H9 (cell line): ENCODE measurements around the gene FAM174C. TPM values are rescaled to one million over a fixed set of nuclear protein-coding genes. Genes with fewer than 3 reads are reported as not detected.

Source experiments
- DNase-seq: peaks from one replicate; pipeline ENCODE4 v3.0.0-alpha.2; 2017
- H2AFZ ChIP-seq: one replicate; pipeline ENCODE4 v1.6.1; 2013; ENCODE audit warnings: mild to moderate bottlenecking, low read length, control low read depth, moderate library complexity
- H2AK5ac ChIP-seq: 2 replicates; pipeline ENCODE4 v1.6.1; 2013; ENCODE audit warnings: low read length, control low read depth, mixed read lengths; ENCODE audit not compliant: insufficient read length
- H2BK120ac ChIP-seq: one replicate; pipeline ENCODE4 v1.6.1; 2013; ENCODE audit warnings: low read depth, mild to moderate bottlenecking, low read length, control low read depth, inconsistent platforms; ENCODE audit not compliant: poor library complexity, severe bottlenecking
- H2BK12ac ChIP-seq: 2 replicates; pipeline ENCODE4 v1.6.1; 2013; ENCODE audit warnings: low read length, control low read depth, mixed read lengths, low read depth; ENCODE audit not compliant: insufficient read length
- H2BK15ac ChIP-seq: 2 replicates; pipeline ENCODE4 v1.6.1; 2013; ENCODE audit warnings: low read depth, low read length, control low read depth
- H2BK20ac ChIP-seq: one replicate; pipeline ENCODE4 v1.6.1; 2013; ENCODE audit warnings: low read depth, mild to moderate bottlenecking, low read length, control low read depth, inconsistent platforms; ENCODE audit not compliant: poor library complexity, severe bottlenecking
- H2BK5ac ChIP-seq: 2 replicates; pipeline ENCODE4 v1.6.1; 2013; ENCODE audit warnings: low read length, control low read depth, mixed read lengths; ENCODE audit not compliant: insufficient read length
- H3K14ac ChIP-seq: 2 replicates; pipeline ENCODE4 v1.6.1; 2013; ENCODE audit warnings: low read length, control low read depth; ENCODE audit not compliant: insufficient read depth
- H3K18ac ChIP-seq: 2 replicates; pipeline ENCODE4 v1.6.1; 2013; ENCODE audit warnings: low read depth, mild to moderate bottlenecking, mixed read lengths, low read length, control low read depth; ENCODE audit not compliant: insufficient read length
- H3K23ac ChIP-seq: 2 replicates; pipeline ENCODE4 v1.6.1; 2013; ENCODE audit warnings: low read length, control low read depth, mixed read lengths, low read depth; ENCODE audit not compliant: insufficient read length
- H3K23me2 ChIP-seq: 2 replicates; pipeline ENCODE4 v1.6.1; 2013; ENCODE audit warnings: low read depth, mild to moderate bottlenecking, mixed read lengths, low read length, control low read depth; ENCODE audit not compliant: insufficient read length, poor library complexity, severe bottlenecking
- H3K27ac ChIP-seq: 2 replicates; pipeline ENCODE4 v1.5.1; 2013; ENCODE audit warnings: low read length, control low read depth, mixed read lengths, low read depth; ENCODE audit not compliant: insufficient read length
- H3K27me3 ChIP-seq: 2 replicates; pipeline ENCODE4 v1.6.1; 2013; ENCODE audit warnings: low read length, control low read depth, inconsistent platforms; ENCODE audit not compliant: insufficient read depth
- H3K4ac ChIP-seq: 2 replicates; pipeline ENCODE4 v1.6.1; 2013; ENCODE audit warnings: low read depth, mild to moderate bottlenecking, control low read depth, inconsistent platforms, low read length, moderate library complexity
- H3K4me1 ChIP-seq: 2 replicates; pipeline ENCODE4 v1.6.1; 2013; ENCODE audit warnings: low read length, control low read depth, inconsistent platforms; ENCODE audit not compliant: insufficient read depth
- H3K4me2 ChIP-seq: 2 replicates; pipeline ENCODE4 v1.6.1; 2013; ENCODE audit warnings: low read length, control low read depth, mixed read lengths; ENCODE audit not compliant: insufficient read length, insufficient read depth
- H3K56ac ChIP-seq: 2 replicates; pipeline ENCODE4 v1.6.1; 2013; ENCODE audit warnings: low read depth, mild to moderate bottlenecking, mixed read lengths, low read length, control low read depth; ENCODE audit not compliant: insufficient read length
- H3K79me1 ChIP-seq: 2 replicates; pipeline ENCODE4 v1.6.1; 2013; ENCODE audit warnings: low read depth, mild to moderate bottlenecking, moderate library complexity, low read length, control low read depth, inconsistent platforms; ENCODE audit not compliant: insufficient read depth, poor library complexity, severe bottlenecking
- H3K79me2 ChIP-seq: 2 replicates; pipeline ENCODE4 v1.6.1; 2013; ENCODE audit warnings: low read length, control low read depth, inconsistent platforms; ENCODE audit not compliant: insufficient read depth
- H3K9ac ChIP-seq: 2 replicates; pipeline ENCODE4 v1.6.1; 2013; ENCODE audit warnings: low read length, control low read depth, mixed read lengths; ENCODE audit not compliant: insufficient read length; ENCODE audit errors: extremely low read depth
- H3K9me3 ChIP-seq: one replicate; pipeline ENCODE4 v1.6.1; 2013; ENCODE audit warnings: low read depth, low read length, inconsistent platforms; ENCODE audit not compliant: control insufficient read depth
- H3T11ph ChIP-seq: one replicate; pipeline ENCODE4 v1.6.1; 2013; ENCODE audit warnings: mild to moderate bottlenecking, low read length, control low read depth, inconsistent platforms
- H4K20me1 ChIP-seq: one replicate; pipeline ENCODE4 v1.6.1; 2013; ENCODE audit not compliant: control insufficient read depth, insufficient read length, insufficient read depth
- H4K5ac ChIP-seq: 2 replicates; pipeline ENCODE4 v1.6.1; 2013; ENCODE audit warnings: low read depth, mild to moderate bottlenecking, mixed read lengths, low read length, control low read depth; ENCODE audit not compliant: insufficient read length
- H4K8ac ChIP-seq: replicated peaks from 2 replicates; pipeline ENCODE4 v1.6.1; 2013; ENCODE audit warnings: low read length, control low read depth, mixed read lengths, low read depth; ENCODE audit not compliant: insufficient read length
- H4K91ac ChIP-seq: 2 replicates; pipeline ENCODE4 v1.6.1; 2013; ENCODE audit warnings: low read depth, mild to moderate bottlenecking, moderate library complexity, mixed read lengths, low read length, control low read depth; ENCODE audit not compliant: insufficient read length
- H3K27ac Mint-ChIP-seq, 3 experiments: 2 replicates in 2 of 3; 3 replicates in 1 of 3; pipeline ENCODE4 v1.8.0; 2020 to 2021; ENCODE audit warnings: mixed read lengths in 3 of 3, mild to moderate bottlenecking in 1 of 3, moderate library complexity in 1 of 3
- H3K27me3 Mint-ChIP-seq: 2 replicates; pipeline ENCODE4 v1.8.0; 2021; ENCODE audit warnings: low read depth, mild to moderate bottlenecking, moderate library complexity, mixed read lengths
- H3K36me3 Mint-ChIP-seq, 3 experiments: 2 replicates in 2 of 3; 3 replicates in 1 of 3; pipeline ENCODE4 v1.8.0; 2020 to 2021; ENCODE audit warnings: low read depth in 3 of 3, mixed read lengths in 3 of 3; ENCODE audit not compliant: insufficient read depth in 1 of 3
- H3K4me1 Mint-ChIP-seq, 2 experiments: 2 replicates each; pipeline ENCODE4 v1.8.0; 2020; ENCODE audit warnings: mixed read lengths in 2 of 2
- H3K4me3 Mint-ChIP-seq, 2 experiments: 2 replicates in 1 of 2; 3 replicates in 1 of 2; pipeline ENCODE4 v1.8.0; 2020 to 2021; ENCODE audit warnings: mild to moderate bottlenecking in 2 of 2, mixed read lengths in 2 of 2, moderate library complexity in 1 of 2
- H3K9me3 Mint-ChIP-seq, 2 experiments: 2 replicates in 1 of 2; 3 replicates in 1 of 2; pipeline ENCODE4 v1.8.0; 2020; ENCODE audit warnings: mild to moderate bottlenecking in 2 of 2, mixed read lengths in 2 of 2, moderate library complexity in 1 of 2
- CTCF ChIP-seq: fragments of 200-600 bp; sonication (generic); conservative IDR thresholded peaks from 3 replicates; pipeline ENCODE4 v1.8.0; 2021; ENCODE audit warnings: antibody characterized with exemption, mild to moderate bottlenecking
- WGBS: extraction: QIAGEN DNeasy Blood & Tissue Kit; methylation state at CpG from one replicate; pipeline ENCODE4 v1.1.7; 2013; ENCODE audit warnings: missing lambda C conversion rate, low lambda C conversion rate, mixed read lengths; ENCODE audit not compliant: insufficient read length; ENCODE audit errors: extremely low coverage; 5-methylcytosine and 5-hydroxymethylcytosine counted together
- total RNA-seq: library from RNA; stranded (reverse); gene quantifications from 2 replicates; pipeline ENCODE4 v1.2.1, GENCODE V29; 2021

Gene FAM174C
- total RNA-seq, 1 experiment from 2014 or later: 63.0 TPM

DNA sequence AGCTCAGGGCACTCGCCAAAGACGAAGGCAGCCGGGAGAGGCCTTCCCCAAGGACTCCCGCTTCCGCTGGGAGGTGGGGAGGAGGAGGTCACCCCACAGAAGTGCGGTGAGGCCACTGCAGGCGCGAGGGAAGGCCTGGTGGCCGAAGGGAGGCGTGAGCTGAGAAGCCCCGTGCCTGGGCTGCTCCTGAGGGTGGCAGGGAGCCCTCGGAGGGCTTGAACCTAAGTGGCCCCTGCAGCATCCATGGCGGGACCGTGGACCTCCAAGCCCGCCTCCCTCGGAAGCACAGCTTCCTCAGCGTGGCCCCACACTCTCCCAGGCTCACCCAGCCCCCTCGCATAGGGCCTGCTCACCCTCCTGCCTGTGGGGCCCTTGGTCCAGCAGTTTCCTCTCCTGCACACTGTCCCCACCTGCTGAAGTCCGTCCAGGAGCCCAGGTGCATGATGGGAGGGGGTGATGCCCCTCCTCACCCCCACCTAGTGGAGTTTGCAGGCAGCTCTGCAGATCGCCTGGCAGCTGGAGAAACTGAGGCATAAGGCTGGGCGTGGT is 36.3 kb downstream of the FAM174C start:
- no peak overlapping the region for H3K9ac ChIP-seq
- no peak overlapping the region for H3K27ac ChIP-seq
- no peak overlapping the region for H4K91ac ChIP-seq
- H3K27ac Mint-ChIP-seq: no peak overlapping the region; a peak in 1 of 7 replicates
- peaks cover 0 to 15% of the 10 kb centered on the region in 2 experiments; a peak in 2 of 4 replicates for H3K4me1 Mint-ChIP-seq
- no CpG with 5 or more reads among the region's 21 CpGs for WGBS
- no peak overlapping the region for H2BK120ac ChIP-seq
- H3K23ac ChIP-seq: no peak overlapping the region
- H3K79me2 ChIP-seq: no peaks in the 10 kb centered on the region
- no peak overlapping the region for H3K18ac ChIP-seq
- no peak overlapping the region for H2BK20ac ChIP-seq
- H3K14ac ChIP-seq: no peak overlapping the region
- H3K4me2 ChIP-seq: no peak overlapping the region
- peaks cover 14% of the 10 kb centered on the region for H3K27me3 Mint-ChIP-seq
- H2AFZ ChIP-seq: no peak overlapping the region
- no peaks in the 10 kb centered on the region for H3K36me3 Mint-ChIP-seq
- no peak overlapping the region for H2AK5ac ChIP-seq
- no peaks in the 10 kb centered on the region for H3K4me1 ChIP-seq
- no peaks in the 10 kb centered on the region for H3K27me3 ChIP-seq
- H3K79me1 ChIP-seq: no peaks in the 10 kb centered on the region
- H3K4me3 Mint-ChIP-seq: no peak overlapping the region
- H2BK12ac ChIP-seq: no peak overlapping the region
- no peak overlapping the region for H4K8ac ChIP-seq
- peaks cover 5% of the 10 kb centered on the region for H3K23me2 ChIP-seq
- H2BK5ac ChIP-seq: no peak overlapping the region
- H3T11ph ChIP-seq: no peak overlapping the region
- H4K20me1 ChIP-seq: no peaks in the 10 kb centered on the region
- H3K9me3 Mint-ChIP-seq: no peaks in the 10 kb centered on the region
- TF ChIP-seq CTCF: no peak; the same call in 2 of the 3 replicates
- no peak for DNase-seq
- no peak overlapping the region for H2BK15ac ChIP-seq
- no peak overlapping the region for H4K5ac ChIP-seq
- H3K9me3 ChIP-seq: no peaks in the 10 kb centered on the region
- no peak overlapping the region for H3K4ac ChIP-seq
- no peak overlapping the region for H3K56ac ChIP-seq
